HepG2 (cell line): ENCODE measurements around the gene CIBAR2. TPM values are rescaled to one million over a fixed set of nuclear protein-coding genes. Genes with fewer than 3 reads are reported as not detected.

ENCODE experiments used
- BHLHE40 ChIP-seq: IDR thresholded peaks from 2 replicates; pipeline ENCODE4 v1.6.1; 2011; ENCODE audit warnings: low read length, improper control_type of control experiment
- ELF1 ChIP-seq: sonication (generic); formaldehyde crosslinking; IDR thresholded peaks from 2 replicates; pipeline ENCODE4 v1.4.0; 2020; ENCODE audit warnings: missing genetic modification reagents
- GZF1 ChIP-seq: sonication (generic); formaldehyde crosslinking; IDR thresholded peaks from 2 replicates; pipeline ENCODE4 v1.5.1; 2020; ENCODE audit warnings: mild to moderate bottlenecking, missing genetic modification reagents
- MXI1 ChIP-seq: IDR thresholded peaks from 3 replicates; pipeline ENCODE4 v1.6.1; 2012; ENCODE audit warnings: low read depth, low read length, inconsistent platforms, borderline replicate concordance
- ZMYM3 ChIP-seq: sonication (generic); formaldehyde crosslinking; IDR thresholded peaks from 2 replicates; pipeline ENCODE4 v1.5.1; 2020; ENCODE audit warnings: mild to moderate bottlenecking, missing genetic modification reagents
- ZNF253 ChIP-seq: sonication (generic); formaldehyde crosslinking; IDR thresholded peaks from 2 replicates; pipeline ENCODE4 v1.8.0; 2022; ENCODE audit warnings: mild to moderate bottlenecking, missing genetic modification reagents, borderline replicate concordance
- ZNF546 ChIP-seq: sonication (generic); formaldehyde crosslinking; conservative IDR thresholded peaks from 2 replicates; pipeline ENCODE4 v1.8.1; 2023; ENCODE audit warnings: mild to moderate bottlenecking, missing genetic modification reagents
- polyA plus RNA-seq, 8 experiments: library from polyadenylated mRNA; depleted of rRNA in 3 of 8; stranded (reverse) in 7 of 8; unstranded in 1 of 8; fragments of >200 nt; fragmentation: Illumina TruSeq in 4 of 8; extraction: Trizol in 4 of 8; gene quantifications; 2 replicates each; pipeline versions ENCODE4 v1.2.1 to v1.2.3, GENCODE V29; 2011 to 2016; ENCODE audit warnings: low read depth in 4 of 8, missing spikeins in 1 of 8, mixed read lengths in 1 of 8; ENCODE audit not compliant: insufficient read depth in 1 of 8
- total RNA-seq, 5 experiments: library from RNA; depleted of rRNA; stranded (reverse); fragments of >200 nt; fragmentation: Illumina TruSeq; extraction: Trizol; gene quantifications; 2 replicates each; pipeline ENCODE4 v1.2.3, GENCODE V29; 2016; ENCODE audit warnings: low read depth in 1 of 5
- TF ChIP-seq, protein P1 (sequence below): sonication (generic); formaldehyde crosslinking; IDR thresholded peaks from 2 replicates; pipeline ENCODE4 v1.9.0; 2022; ENCODE audit warnings: missing genetic modification reagents, mild to moderate bottlenecking, borderline replicate concordance
- TF ChIP-seq, protein P2 (sequence below), 2 experiments: sonication (generic) in 1 of 2; formaldehyde crosslinking in 1 of 2; IDR thresholded peaks; 2 replicates each; pipeline versions ENCODE4 v1.5.1 to v1.6.1; 2011 to 2020; ENCODE audit warnings: borderline replicate concordance in 1 of 2, low read depth in 1 of 2, low read length in 1 of 2, mild to moderate bottlenecking in 1 of 2, missing genetic modification reagents in 1 of 2, moderate library complexity in 1 of 2
- TF ChIP-seq, protein P3 (sequence below): sonication (generic); formaldehyde crosslinking; IDR thresholded peaks from 2 replicates; pipeline ENCODE4 v1.5.1; 2020; ENCODE audit warnings: mild to moderate bottlenecking, missing genetic modification reagents, moderate library complexity

CIBAR2 gene
- total and polyA plus RNA-seq, 2 of the 13 experiments (the other 11 are each of a cell fraction or from before 2014, with no cell fraction given), result not detected

DNA sequence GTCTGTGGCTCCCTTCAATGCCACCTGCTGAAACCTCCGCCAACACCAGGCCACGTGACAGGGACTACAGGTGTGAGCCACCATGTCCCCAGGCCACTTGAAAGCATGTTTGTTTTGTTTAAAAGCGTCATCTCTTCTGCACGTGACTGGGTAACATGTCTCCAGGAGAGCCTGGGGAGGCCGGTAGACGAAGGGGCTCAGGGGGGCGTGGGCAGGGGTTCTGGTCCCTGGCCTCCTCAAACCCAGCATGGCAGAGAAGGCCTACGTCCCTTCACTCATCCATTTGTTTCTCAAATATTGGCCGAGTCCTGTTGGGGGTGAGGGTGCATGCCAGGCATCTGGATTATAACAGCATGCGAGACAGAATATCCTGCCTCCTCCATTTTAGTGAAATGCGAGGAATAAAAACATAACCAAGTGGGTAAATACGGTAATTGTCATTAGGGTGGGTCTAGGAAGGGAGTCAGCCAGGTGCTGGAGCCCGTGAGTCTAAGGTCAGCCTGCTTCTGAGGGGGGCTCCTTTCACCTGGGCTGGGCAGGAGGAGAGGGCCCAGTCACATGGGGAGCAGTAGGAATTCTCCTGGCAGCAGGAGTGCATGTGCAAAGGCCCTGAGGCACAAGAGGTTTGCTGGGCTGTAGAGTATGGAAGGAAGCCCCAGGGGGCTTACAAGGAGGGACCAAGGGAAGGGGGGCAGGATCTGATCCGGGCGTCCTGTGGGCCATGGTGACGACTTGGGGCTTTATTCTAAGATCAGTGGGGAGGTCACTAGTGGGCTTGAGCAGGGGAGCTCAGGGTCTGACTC lies 26.8 kb upstream of the CIBAR2 start (continued):
- TF ChIP-seq, protein P1, sequence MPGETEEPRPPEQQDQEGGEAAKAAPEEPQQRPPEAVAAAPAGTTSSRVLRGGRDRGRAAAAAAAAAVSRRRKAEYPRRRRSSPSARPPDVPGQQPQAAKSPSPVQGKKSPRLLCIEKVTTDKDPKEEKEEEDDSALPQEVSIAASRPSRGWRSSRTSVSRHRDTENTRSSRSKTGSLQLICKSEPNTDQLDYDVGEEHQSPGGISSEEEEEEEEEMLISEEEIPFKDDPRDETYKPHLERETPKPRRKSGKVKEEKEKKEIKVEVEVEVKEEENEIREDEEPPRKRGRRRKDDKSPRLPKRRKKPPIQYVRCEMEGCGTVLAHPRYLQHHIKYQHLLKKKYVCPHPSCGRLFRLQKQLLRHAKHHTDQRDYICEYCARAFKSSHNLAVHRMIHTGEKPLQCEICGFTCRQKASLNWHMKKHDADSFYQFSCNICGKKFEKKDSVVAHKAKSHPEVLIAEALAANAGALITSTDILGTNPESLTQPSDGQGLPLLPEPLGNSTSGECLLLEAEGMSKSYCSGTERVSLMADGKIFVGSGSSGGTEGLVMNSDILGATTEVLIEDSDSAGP (CRISPR knock-in tag), result 0 out of 2 replicates have a peak, but pooled peaks have one; percentile 21
- TF ChIP-seq, protein P2, sequence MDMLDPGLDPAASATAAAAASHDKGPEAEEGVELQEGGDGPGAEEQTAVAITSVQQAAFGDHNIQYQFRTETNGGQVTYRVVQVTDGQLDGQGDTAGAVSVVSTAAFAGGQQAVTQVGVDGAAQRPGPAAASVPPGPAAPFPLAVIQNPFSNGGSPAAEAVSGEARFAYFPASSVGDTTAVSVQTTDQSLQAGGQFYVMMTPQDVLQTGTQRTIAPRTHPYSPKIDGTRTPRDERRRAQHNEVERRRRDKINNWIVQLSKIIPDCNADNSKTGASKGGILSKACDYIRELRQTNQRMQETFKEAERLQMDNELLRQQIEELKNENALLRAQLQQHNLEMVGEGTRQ (IDR thresholded peaks at IDR 0.05; ENCODE audit: low read depth, low read length), result peak; percentile 11; the same call in 1 of the 2 replicates
- TF ChIP-seq, protein P2 (CRISPR knock-in tag; IDR thresholded peaks at IDR 0.05; ENCODE audit: borderline replicate concordance), result peak; percentile 54; the same call in 1 of the 2 replicates
- TF ChIP-seq ELF1 (CRISPR knock-in tag) (no peak), GZF1 (CRISPR knock-in tag) (peak; percentile 92), ZNF546 (CRISPR knock-in tag) (0 out of 2 replicates have a peak, but pooled peaks have one; percentile 53), ZMYM3 (CRISPR knock-in tag) (peak; percentile 96), ZNF253 (CRISPR knock-in tag) (no peak; the same call in 1 of the 2 replicates), BHLHE40 (peak; percentile 60), MXI1 (no peak)
- TF ChIP-seq, protein P3, sequence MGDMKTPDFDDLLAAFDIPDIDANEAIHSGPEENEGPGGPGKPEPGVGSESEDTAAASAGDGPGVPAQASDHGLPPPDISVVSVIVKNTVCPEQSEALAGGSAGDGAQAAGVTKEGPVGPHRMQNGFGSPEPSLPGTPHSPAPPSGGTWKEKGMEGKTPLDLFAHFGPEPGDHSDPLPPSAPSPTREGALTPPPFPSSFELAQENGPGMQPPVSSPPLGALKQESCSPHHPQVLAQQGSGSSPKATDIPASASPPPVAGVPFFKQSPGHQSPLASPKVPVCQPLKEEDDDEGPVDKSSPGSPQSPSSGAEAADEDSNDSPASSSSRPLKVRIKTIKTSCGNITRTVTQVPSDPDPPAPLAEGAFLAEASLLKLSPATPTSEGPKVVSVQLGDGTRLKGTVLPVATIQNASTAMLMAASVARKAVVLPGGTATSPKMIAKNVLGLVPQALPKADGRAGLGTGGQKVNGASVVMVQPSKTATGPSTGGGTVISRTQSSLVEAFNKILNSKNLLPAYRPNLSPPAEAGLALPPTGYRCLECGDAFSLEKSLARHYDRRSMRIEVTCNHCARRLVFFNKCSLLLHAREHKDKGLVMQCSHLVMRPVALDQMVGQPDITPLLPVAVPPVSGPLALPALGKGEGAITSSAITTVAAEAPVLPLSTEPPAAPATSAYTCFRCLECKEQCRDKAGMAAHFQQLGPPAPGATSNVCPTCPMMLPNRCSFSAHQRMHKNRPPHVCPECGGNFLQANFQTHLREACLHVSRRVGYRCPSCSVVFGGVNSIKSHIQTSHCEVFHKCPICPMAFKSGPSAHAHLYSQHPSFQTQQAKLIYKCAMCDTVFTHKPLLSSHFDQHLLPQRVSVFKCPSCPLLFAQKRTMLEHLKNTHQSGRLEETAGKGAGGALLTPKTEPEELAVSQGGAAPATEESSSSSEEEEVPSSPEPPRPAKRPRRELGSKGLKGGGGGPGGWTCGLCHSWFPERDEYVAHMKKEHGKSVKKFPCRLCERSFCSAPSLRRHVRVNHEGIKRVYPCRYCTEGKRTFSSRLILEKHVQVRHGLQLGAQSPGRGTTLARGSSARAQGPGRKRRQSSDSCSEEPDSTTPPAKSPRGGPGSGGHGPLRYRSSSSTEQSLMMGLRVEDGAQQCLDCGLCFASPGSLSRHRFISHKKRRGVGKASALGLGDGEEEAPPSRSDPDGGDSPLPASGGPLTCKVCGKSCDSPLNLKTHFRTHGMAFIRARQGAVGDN (CRISPR knock-in tag), result peak; percentile 59
- TF ChIP-seq, all 625 proteins: peak for 18
